WTC11 (cell line): ENCODE data around the gene ELP4. TPM values are rescaled to one million over a fixed set of nuclear protein-coding genes. Genes with fewer than 3 reads are reported as not detected.
A peak's percentile ranks its signal among the peaks of the same experiment; 100 is the strongest.

Experiments used
- ATAC-seq: fragments of 200-7000 bp; cut with Tn5 transposase; 2 replicates; pipeline ENCODE4 v1.10.0; 2021; ENCODE audit warnings: mild to moderate bottlenecking, moderate library complexity
- CTCF ChIA-PET: fragments of 300-600 bp; sonication (Branson Sonifier 250); formaldehyde crosslinking; loops from one replicate; lab custom pipeline; 2021; ENCODE audit warnings: antibody characterized with exemption; lab: Charles Lee
- POLR2A ChIA-PET: fragments of 350-600 bp; sonication (Branson Sonifier 250); formaldehyde crosslinking; loops from one replicate; lab custom pipeline; 2021; ENCODE audit warnings: antibody characterized with exemption; lab: Charles Lee
- DNase-seq: peaks from one replicate; pipeline ENCODE4 v3.0.0; 2021; ENCODE audit warnings: low spot score
- H3K27ac Mint-ChIP-seq: 2 replicates; pipeline ENCODE4 v1.8.0; 2021; ENCODE audit warnings: mixed read lengths
- H3K27me3 Mint-ChIP-seq: 2 replicates; pipeline ENCODE4 v1.8.0; 2021; ENCODE audit warnings: low read depth, mild to moderate bottlenecking, moderate library complexity, mixed read lengths
- H3K36me3 Mint-ChIP-seq: 2 replicates; pipeline ENCODE4 v1.8.0; 2021; ENCODE audit warnings: mixed read lengths
- H3K4me1 Mint-ChIP-seq: 2 replicates; pipeline ENCODE4 v1.8.0; 2022; ENCODE audit warnings: mixed read lengths
- H3K4me3 Mint-ChIP-seq: 2 replicates; pipeline ENCODE4 v1.8.0; 2021; ENCODE audit warnings: mild to moderate bottlenecking, moderate library complexity, mixed read lengths
- H3K9me3 Mint-ChIP-seq: 2 replicates; pipeline ENCODE4 v1.8.0; 2021; ENCODE audit warnings: mixed read lengths
- ARID4B ChIP-seq: sonication (generic); formaldehyde crosslinking; IDR thresholded peaks from 2 replicates; pipeline ENCODE4 v1.8.0; 2023; ENCODE audit warnings: missing genetic modification reagents, mild to moderate bottlenecking, borderline replicate concordance
- CREM ChIP-seq: sonication (generic); formaldehyde crosslinking; IDR thresholded peaks from 2 replicates; pipeline ENCODE4 v1.8.1; 2022; ENCODE audit warnings: mild to moderate bottlenecking, missing genetic modification reagents, moderate library complexity
- CTCF ChIP-seq: fragments of 200-600 bp; IDR thresholded peaks from 2 replicates; pipeline ENCODE4 v1.8.0; 2022; ENCODE audit warnings: antibody characterized with exemption
- E2F1 ChIP-seq: sonication (generic); formaldehyde crosslinking; IDR thresholded peaks from 2 replicates; pipeline ENCODE4 v1.8.0; 2022; ENCODE audit warnings: mild to moderate bottlenecking, missing genetic modification reagents
- E2F4 ChIP-seq: sonication (generic); formaldehyde crosslinking; IDR thresholded peaks from 2 replicates; pipeline ENCODE4 v1.8.1; 2022; ENCODE audit warnings: low read depth, mild to moderate bottlenecking, moderate library complexity, missing genetic modification reagents, borderline replicate concordance
- ELF4 ChIP-seq: sonication (generic); formaldehyde crosslinking; IDR thresholded peaks from 2 replicates; pipeline ENCODE4 v1.8.1; 2022; ENCODE audit warnings: low read depth, mild to moderate bottlenecking, moderate library complexity, missing genetic modification reagents
- EMX1 ChIP-seq: fragments of 250-450 bp; sonication (Bioruptor Pico); IDR thresholded peaks from 2 replicates; pipeline ENCODE4 v1.8.0; 2021; ENCODE audit warnings: mild to moderate bottlenecking
- FOXP1 ChIP-seq: sonication (generic); formaldehyde crosslinking; IDR thresholded peaks from 2 replicates; pipeline ENCODE4 v1.8.0; 2022; ENCODE audit warnings: missing genetic modification reagents, mild to moderate bottlenecking, moderate library complexity, borderline replicate concordance
- HMGA2 ChIP-seq: fragments of 250-450 bp; sonication (Bioruptor Pico); IDR thresholded peaks from 2 replicates; pipeline ENCODE4 v1.4.0; 2021; ENCODE audit warnings: mild to moderate bottlenecking, moderate library complexity
- IRF1 ChIP-seq: sonication (generic); formaldehyde crosslinking; IDR thresholded peaks from 2 replicates; pipeline ENCODE4 v1.8.0; 2023; ENCODE audit warnings: missing genetic modification reagents
- KAT7 ChIP-seq: sonication (generic); formaldehyde crosslinking; IDR thresholded peaks from 2 replicates; pipeline ENCODE4 v1.8.1; 2023; ENCODE audit warnings: missing genetic modification reagents, mild to moderate bottlenecking, borderline replicate concordance
- MYBL2 ChIP-seq: sonication (generic); formaldehyde crosslinking; IDR thresholded peaks from 2 replicates; pipeline ENCODE4 v1.8.1; 2023; ENCODE audit warnings: mild to moderate bottlenecking, moderate library complexity, missing genetic modification reagents
- PREB ChIP-seq: sonication (generic); formaldehyde crosslinking; IDR thresholded peaks from 2 replicates; pipeline ENCODE4 v1.8.1; 2022; ENCODE audit warnings: mild to moderate bottlenecking, missing genetic modification reagents, moderate library complexity, borderline replicate concordance
- RORB ChIP-seq: fragments of 250-450 bp; sonication (Bioruptor Pico); IDR thresholded peaks from 2 replicates; pipeline ENCODE4 v1.9.0; 2021; ENCODE audit warnings: mild to moderate bottlenecking
- SOX15 ChIP-seq: fragments of 250-450 bp; sonication (Bioruptor Pico); IDR thresholded peaks from 2 replicates; pipeline ENCODE4 v1.9.0; 2021; ENCODE audit warnings: mild to moderate bottlenecking
- TEAD4 ChIP-seq: sonication (generic); formaldehyde crosslinking; IDR thresholded peaks from 2 replicates; pipeline ENCODE4 v1.8.0; 2022; ENCODE audit warnings: mild to moderate bottlenecking, missing genetic modification reagents
- TP53 ChIP-seq: sonication (generic); formaldehyde crosslinking; IDR thresholded peaks from 2 replicates; pipeline ENCODE4 v1.8.1; 2023; ENCODE audit warnings: mild to moderate bottlenecking, missing genetic modification reagents
- USF1 ChIP-seq: sonication (generic); formaldehyde crosslinking; IDR thresholded peaks from 2 replicates; pipeline ENCODE4 v1.8.0; 2022; ENCODE audit warnings: mild to moderate bottlenecking, missing genetic modification reagents
- ZNF532 ChIP-seq: fragments of 250-450 bp; sonication (Bioruptor Pico); IDR thresholded peaks from 2 replicates; pipeline ENCODE4 v1.9.0; 2021; ENCODE audit warnings: mild to moderate bottlenecking, borderline replicate concordance
- total RNA-seq: library from RNA; stranded (reverse); gene quantifications from 3 replicates; pipeline ENCODE4 v1.2.3, GENCODE V29; 2021

ELP4 gene
- total RNA-seq, 1 experiment from 2014 or later: 14.6 TPM

- TF ChIP-seq E2F1 (CRISPR knock-in tag) (no peak), PREB (no peak), ELF4 (CRISPR knock-in tag) (no peak), EMX1 (no peak), E2F4 (CRISPR knock-in tag) (no peak), FOXP1 (CRISPR knock-in tag) (no peak), USF1 (CRISPR knock-in tag) (no peak), CREM (no peak), TP53 (CRISPR knock-in tag) (no peak)
These were observed 35.5 kb upstream of the ELP4 start (continued) for GRCh38 chr11:31474083-31474482.

- ChIA-PET CTCF (interaction anchor here (1.0 to 1.3 kb wide), 2 partner anchors 164 to 481 kb away, joined by 3 read pairs; no protein-coding TSS in a partner anchor), POLR2A (no interaction called here)
- no peak for DNase-seq
- no peak for ATAC-seq
- Mint-ChIP-seq H3K27me3 (no peaks in the 10 kb centered on the region), H3K36me3 (no peaks in the 10 kb centered on the region; the same call in 1 of the 2 replicates), H3K4me1 (peaks cover 3% of the 10 kb centered on the region), H3K27ac (peak overlapping the region; percentile 26), H3K9me3 (no peaks in the 10 kb centered on the region), H3K4me3 (no peak overlapping the region)
- TF ChIP-seq ZNF532 (CRISPR knock-in tag) (no peak), IRF1 (CRISPR knock-in tag) (no peak), ARID4B (CRISPR knock-in tag) (no peak), MYBL2 (CRISPR knock-in tag) (no peak), TEAD4 (no peak), HMGA2 (CRISPR knock-in tag) (no peak), RORB (no peak), KAT7 (CRISPR knock-in tag) (no peak), SOX15 (no peak), CTCF (no peak), CREM (no peak)
These were observed 31.9 kb upstream of the ELP4 start for GRCh38 chr11:31477528-31478222.
